GM18505 (cell line): ENCODE measurements around the gene SMOC2.

Experiments used
- ATAC-seq: cut with Tn5 transposase; IDR thresholded peaks from one replicate; pipeline ENCODE4 v1.9.1; 2021; ENCODE audit not compliant: unreplicated experiment
- POLR2A ChIP-seq: IDR thresholded peaks from 4 replicates; pipeline ENCODE4 v1.6.1; 2011; ENCODE audit warnings: borderline replicate concordance; ENCODE audit not compliant: insufficient read depth, insufficient read length; ENCODE audit errors: extremely low read depth

SMOC2 gene

GRCh38 chr6:168459572-168459971 is 18.6 kb downstream of the SMOC2 start:
- no peak for TF ChIP-seq POLR2A
- ATAC-seq, result no peak

GRCh38 chr6:168462289-168462853 is 21.4 kb downstream of the SMOC2 start:
- no peak for TF ChIP-seq POLR2A

GRCh38 chr6:168464546-168464945 is 23.6 kb downstream of the SMOC2 start:
- ATAC-seq, result no peak
- no peak for TF ChIP-seq POLR2A

More at GRCh38 chr6:168462289-168462853, 21.4 kb downstream of the SMOC2 start:
- no peak for ATAC-seq

- ATAC-seq, result no peak
- TF ChIP-seq POLR2A, result no peak
Measured at GRCh38 chr6:168468045-168468444, 27.1 kb downstream of the SMOC2 start.

- no peak for ATAC-seq
- no peak for TF ChIP-seq POLR2A
Measured at GRCh38 chr6:168469521-168469920, 28.5 kb downstream of the SMOC2 start.

GRCh38 chr6:168469926-168470325 is 28.9 kb downstream of the SMOC2 start:
- ATAC-seq, result no peak
- TF ChIP-seq POLR2A, result no peak

GRCh38 chr6:168472363-168472762 is 31.4 kb downstream of the SMOC2 start:
- ATAC-seq, result no peak
- no peak for TF ChIP-seq POLR2A

- TF ChIP-seq POLR2A, result no peak
- ATAC-seq, result no peak
Measured at GRCh38 chr6:168473197-168473596, 32.2 kb downstream of the SMOC2 start.

- no peak for ATAC-seq
- no peak for TF ChIP-seq POLR2A
Measured at GRCh38 chr6:168475188-168476013, 34.4 kb downstream of the SMOC2 start.

GRCh38 chr6:168479421-168479820 is 38.4 kb downstream of the SMOC2 start:
- ATAC-seq, result no peak

GRCh38 chr6:168480481-168480880 is 39.5 kb downstream of the SMOC2 start:
- TF ChIP-seq POLR2A, result no peak
- no peak for ATAC-seq

More at GRCh38 chr6:168479421-168479820, 38.4 kb downstream of the SMOC2 start:
- TF ChIP-seq POLR2A, result no peak

- no peak for ATAC-seq
Measured at GRCh38 chr6:168485818-168486217, 44.8 kb downstream of the SMOC2 start.

GRCh38 chr6:168490757-168491156 is 49.8 kb downstream of the SMOC2 start:
- TF ChIP-seq POLR2A, result no peak
- no peak for ATAC-seq

More at GRCh38 chr6:168485818-168486217, 44.8 kb downstream of the SMOC2 start:
- TF ChIP-seq POLR2A, result no peak

GRCh38 chr6:168493976-168494375 is 53.0 kb downstream of the SMOC2 start:
- TF ChIP-seq POLR2A, result no peak
- no peak for ATAC-seq

- ATAC-seq, result no peak
- TF ChIP-seq POLR2A, result no peak
Measured at GRCh38 chr6:168494726-168495125, 53.7 kb downstream of the SMOC2 start.

- no peak for TF ChIP-seq POLR2A
- no peak for ATAC-seq
Measured at GRCh38 chr6:168495133-168495532, 54.1 kb downstream of the SMOC2 start.
